Fibroblast of lung (primary cell): Measurements from ENCODE around the gene RFFL.

Experiments
- EZH2 ChIP-seq: IDR thresholded peaks from 2 replicates; pipeline ENCODE4 v1.5.1; 2012; ENCODE audit warnings: low read length, control low read depth, mild to moderate bottlenecking; ENCODE audit errors: missing control alignments
- TF ChIP-seq, protein P1 (sequence below), 2 donors: IDR thresholded peaks in 1 of 2; conservative IDR thresholded peaks in 1 of 2; 1 replicate in 1 of 2; 2 replicates in 1 of 2; pipeline ENCODE4 v1.5.1; 2011 to 2012; ENCODE audit warnings: low read length in 2 of 2, control low read depth in 1 of 2, inconsistent platforms in 1 of 2, low read depth in 1 of 2, mild to moderate bottlenecking in 1 of 2

DNA sequence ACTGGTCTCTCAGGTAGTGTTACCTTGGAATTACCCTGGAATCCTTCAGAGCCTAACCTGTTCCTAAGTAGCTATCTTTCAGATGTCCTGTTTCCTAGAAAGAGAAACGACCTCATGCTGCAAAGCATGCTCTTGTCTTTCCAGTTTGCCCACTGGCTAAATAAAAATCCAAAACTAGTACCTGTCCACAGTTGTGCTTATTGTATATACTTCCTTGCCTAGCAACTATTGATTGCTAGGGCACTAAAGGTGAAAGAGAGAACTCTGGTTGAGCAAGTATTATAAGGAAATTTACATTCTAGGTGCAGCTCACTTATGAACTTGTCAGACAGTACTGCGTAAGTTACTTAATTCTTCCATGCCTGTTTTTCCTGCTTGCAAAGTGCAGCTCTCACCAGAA lies 44.7 kb downstream of the RFFL start:
- TF ChIP-seq, protein P1, sequence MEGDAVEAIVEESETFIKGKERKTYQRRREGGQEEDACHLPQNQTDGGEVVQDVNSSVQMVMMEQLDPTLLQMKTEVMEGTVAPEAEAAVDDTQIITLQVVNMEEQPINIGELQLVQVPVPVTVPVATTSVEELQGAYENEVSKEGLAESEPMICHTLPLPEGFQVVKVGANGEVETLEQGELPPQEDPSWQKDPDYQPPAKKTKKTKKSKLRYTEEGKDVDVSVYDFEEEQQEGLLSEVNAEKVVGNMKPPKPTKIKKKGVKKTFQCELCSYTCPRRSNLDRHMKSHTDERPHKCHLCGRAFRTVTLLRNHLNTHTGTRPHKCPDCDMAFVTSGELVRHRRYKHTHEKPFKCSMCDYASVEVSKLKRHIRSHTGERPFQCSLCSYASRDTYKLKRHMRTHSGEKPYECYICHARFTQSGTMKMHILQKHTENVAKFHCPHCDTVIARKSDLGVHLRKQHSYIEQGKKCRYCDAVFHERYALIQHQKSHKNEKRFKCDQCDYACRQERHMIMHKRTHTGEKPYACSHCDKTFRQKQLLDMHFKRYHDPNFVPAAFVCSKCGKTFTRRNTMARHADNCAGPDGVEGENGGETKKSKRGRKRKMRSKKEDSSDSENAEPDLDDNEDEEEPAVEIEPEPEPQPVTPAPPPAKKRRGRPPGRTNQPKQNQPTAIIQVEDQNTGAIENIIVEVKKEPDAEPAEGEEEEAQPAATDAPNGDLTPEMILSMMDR (conservative IDR thresholded peaks at IDR 0.05 in 1 of 2, IDR thresholded peaks at IDR 0.05 in 1 of 2; ENCODE audit: low read depth in 1 of 2, low read length in 2 of 2): no peak
- TF ChIP-seq EZH2: no peak
